GM03348 (cell line): ENCODE data around the gene IGHMBP2.

ENCODE experiments used
- DNase-seq: peaks from one replicate; pipeline ENCODE4 v3.0.0; 2012; ENCODE audit warnings: low spot score

The IGHMBP2 gene

DNA sequence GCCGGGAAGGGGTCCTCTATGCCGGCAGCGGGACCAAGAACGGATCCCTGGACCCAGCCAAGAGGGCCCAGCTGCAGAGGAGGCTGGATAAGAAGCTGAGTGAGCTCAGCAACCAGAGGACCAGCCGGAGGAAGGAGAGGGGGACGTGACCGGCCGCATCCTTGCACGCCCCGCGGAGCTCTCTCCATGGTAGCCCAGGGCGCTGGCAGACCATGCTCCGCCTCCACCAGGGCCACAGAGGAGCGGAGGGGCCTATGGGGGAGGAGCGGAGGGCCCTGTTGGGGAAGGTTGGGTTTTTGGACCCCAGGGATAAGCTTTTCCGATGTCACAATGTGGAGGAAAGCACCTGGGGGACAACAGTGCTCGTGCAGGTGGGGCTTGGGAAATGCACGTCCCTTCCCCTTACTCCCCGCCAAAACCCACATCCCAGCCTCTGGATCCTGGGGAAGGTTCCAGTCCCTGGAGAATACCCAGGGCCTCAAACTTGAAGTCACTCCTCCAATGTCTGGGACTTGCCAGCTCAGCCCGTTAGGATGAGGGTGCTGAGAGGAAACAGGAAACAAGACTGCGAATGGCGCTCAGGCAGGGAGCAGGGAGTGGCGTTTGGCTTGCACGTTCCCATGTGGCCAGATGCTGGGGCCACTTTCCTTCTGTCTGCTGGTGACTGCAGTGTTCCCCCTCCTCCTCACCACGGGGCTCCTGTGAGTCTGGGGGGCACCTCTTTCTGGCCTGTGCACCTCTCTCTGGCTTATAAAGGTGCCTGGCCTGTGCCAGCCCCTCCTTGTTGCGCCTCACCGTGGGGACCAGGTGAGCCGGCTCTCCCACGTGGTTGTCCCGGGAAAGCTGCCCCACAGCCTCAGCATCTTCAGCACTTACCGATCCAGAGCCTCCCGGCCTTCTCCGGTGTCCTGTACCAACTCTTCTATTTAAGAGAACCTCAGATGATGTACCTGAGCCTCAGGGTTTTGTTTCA is 36.2 kb downstream of the IGHMBP2 start:
- DNase-seq = no peak

GRCh38 chr11:68940651-68941323 is 37.1 kb downstream of the IGHMBP2 start:
- no peak for DNase-seq

GRCh38 chr11:68941324-68942094 is 37.8 kb downstream of the IGHMBP2 start:
- no peak for DNase-seq

- no peak for DNase-seq
These were observed 38.5 kb downstream of the IGHMBP2 start for GRCh38 chr11:68942095-68942620.

DNA sequence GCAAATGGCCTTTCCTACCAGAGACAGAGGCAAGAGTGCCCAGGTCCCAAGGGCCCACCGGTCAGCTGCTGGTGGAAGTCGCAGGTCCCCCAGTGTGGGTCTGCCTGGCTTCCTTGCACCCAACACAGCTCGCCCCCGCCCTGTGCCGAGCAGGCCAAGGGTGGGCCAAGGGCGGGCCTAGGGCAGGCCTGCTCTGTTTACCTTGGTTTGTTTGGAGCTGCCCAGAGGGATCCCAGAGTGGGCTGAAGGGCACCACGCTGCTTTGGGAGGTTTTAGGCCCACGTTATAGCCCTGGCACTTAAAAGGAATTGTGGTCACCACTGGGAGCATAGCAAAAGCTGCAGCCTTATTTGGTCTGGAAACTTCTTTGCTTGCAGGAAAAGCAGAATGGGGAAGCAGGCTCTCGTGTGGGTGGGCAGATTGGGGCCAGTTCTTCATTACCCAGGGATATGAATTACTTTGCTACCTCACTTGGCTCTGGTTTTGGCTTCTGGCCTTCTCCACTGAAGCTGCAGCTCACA is 39.1 kb downstream of the IGHMBP2 start:
- no peak for DNase-seq

DNA sequence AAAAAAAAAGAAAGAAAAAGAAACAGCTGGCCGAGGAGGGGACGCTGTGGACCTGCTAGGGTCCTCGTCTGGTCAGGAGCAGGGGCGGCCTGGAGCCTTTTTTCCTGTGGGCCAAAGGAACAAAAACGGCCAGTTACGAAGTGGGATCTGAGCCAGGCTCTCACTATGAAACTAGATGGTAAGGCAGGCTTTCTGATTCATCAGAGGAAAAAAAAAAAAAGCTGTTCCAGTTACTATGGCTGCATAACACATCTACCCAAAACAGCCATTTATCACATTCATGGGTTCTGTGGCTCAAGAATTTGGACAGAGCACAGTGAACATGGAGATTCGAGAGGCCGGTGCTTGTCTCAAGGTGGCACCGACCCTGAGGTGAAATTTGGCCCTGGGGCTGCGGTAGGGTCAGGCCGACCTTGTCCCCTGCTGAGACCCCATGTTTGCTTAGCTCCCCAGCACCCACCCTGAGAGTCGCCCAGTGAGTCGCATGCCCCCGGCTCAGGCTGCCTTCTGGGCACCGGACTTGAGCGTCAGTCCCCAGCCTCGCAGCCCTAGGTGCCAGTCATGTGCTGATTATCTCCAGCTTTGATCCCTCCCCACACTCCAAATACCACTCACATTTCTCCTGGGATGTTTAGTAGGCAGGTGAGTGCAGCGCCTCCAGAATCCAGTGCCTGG is 42.9 kb downstream of the IGHMBP2 start:
- peak; percentile 92 for DNase-seq

DNA sequence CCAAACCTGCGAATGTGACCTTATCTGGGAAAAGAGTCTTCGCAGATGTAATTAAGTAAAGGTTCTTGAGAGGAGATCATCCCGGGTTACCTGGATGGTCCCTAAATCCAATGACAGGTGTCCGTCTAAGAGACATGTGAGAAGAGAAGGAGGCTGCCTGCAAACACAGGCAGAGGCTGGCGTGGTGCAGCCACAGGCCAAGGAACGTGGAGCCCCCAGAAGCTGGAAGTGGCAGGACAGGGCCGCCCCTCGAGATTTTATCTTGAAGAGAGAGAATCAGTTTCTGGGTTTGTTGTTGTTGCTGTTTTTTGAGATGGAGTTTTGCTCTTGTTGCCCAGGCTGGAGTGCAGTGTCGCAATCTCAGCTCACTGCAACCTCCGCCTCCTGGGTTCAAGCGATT is 43.5 kb downstream of the IGHMBP2 start:
- no peak for DNase-seq

GRCh38 chr11:68948496-68948895 is 44.8 kb downstream of the IGHMBP2 start:
- DNase-seq = no peak

DNA sequence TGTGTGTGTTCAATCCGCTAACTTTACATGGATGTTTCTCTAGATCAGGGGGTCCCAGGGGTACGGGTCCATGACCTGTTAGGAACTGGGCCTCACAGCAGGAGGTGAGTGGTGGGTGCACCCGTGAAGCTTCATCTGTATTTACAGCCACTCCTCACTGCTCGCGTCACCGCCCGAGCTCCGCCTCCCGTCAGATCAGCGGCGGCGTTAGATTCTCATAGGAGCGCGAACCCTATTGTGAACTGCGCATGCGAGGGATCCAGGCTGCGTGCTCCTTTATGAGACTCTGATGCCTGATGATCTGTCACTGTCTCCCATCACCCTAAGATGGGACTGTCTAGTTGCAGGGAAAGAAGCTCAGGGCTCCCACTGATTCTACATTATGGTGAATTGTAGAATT is 45.2 kb downstream of the IGHMBP2 start:
- DNase-seq = no peak

DNA sequence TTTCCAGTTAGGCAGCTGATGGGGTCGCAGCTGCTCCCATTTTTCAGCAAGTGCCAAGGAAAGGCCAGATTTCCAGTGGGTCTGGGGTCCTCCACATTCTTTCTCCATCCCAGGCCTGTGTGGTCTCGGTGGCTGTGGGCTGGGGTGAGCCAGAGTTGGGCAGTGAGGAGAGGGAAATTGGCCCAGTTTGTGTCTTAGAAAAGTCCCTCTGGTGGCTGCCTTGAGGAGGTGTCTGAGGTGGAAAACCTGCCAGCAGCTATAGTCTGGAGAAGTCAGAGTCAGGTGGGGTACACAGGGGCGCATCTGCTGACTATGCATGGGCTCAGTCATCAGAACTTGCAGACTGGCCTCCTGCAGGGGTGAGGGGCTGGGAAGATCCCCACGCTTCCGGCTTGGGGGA is 46.6 kb downstream of the IGHMBP2 start:
- DNase-seq = peak; percentile 41

- DNase-seq = no peak
These were observed 47.1 kb downstream of the IGHMBP2 start for GRCh38 chr11:68950762-68951161.

DNA sequence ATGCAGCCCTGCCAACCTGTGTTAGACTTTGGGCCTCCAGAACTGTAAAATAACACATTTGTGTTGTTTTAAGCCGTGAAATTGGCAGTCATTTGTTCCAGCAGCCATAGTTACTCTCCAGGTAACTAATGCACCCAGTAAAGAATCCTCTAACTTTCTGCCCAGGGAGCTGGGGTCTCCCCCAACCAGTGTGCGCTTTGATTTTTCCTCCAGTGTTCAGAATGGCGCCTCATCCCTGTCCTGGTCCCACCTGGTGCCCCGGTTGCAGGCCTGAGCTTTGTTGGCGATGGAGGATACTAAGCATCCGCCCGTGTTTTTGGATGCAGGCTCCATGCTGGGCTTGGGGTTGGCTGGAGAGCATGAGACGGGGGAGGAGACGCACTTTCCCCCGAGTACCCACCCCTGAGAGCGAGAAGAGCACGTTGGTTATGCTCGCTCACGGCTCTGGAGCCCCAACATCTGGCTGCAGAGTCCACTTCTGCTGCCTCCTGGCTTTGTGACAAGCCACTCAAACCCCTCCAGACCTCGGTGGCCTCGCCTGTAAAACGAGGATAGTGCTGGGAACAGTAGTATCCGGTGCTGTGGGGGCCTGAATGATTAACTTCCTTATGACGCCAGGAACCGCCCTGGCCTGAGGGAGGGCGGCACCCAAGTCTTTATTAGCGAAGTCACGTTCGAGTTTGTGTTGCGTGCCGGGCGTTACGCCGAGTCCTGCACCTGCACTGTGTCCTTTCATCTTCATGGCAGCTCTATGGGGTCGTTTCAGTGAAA is 51.3 kb downstream of the IGHMBP2 start:
- no peak for DNase-seq

DNA sequence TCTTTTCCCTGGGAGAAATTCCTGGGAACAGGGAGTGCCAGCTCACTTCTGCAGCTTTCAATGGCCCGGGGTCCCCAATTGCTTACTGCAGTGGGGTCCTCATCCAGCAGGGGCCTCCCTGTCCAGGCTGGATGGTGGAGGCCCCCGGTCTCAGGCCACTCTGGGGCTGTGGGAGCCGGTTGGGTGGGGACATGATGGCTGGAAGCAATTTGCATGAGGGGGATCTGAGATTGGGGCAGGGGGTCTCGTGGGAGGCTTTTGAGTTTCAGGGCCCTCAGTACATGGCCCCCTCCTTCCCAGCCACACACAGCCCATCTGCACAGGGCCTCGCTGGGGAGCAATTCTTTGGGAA is 51.9 kb downstream of the IGHMBP2 start:
- no peak for DNase-seq

- DNase-seq = no peak
These were observed 52.5 kb downstream of the IGHMBP2 start for GRCh38 chr11:68956142-68956541.

DNA sequence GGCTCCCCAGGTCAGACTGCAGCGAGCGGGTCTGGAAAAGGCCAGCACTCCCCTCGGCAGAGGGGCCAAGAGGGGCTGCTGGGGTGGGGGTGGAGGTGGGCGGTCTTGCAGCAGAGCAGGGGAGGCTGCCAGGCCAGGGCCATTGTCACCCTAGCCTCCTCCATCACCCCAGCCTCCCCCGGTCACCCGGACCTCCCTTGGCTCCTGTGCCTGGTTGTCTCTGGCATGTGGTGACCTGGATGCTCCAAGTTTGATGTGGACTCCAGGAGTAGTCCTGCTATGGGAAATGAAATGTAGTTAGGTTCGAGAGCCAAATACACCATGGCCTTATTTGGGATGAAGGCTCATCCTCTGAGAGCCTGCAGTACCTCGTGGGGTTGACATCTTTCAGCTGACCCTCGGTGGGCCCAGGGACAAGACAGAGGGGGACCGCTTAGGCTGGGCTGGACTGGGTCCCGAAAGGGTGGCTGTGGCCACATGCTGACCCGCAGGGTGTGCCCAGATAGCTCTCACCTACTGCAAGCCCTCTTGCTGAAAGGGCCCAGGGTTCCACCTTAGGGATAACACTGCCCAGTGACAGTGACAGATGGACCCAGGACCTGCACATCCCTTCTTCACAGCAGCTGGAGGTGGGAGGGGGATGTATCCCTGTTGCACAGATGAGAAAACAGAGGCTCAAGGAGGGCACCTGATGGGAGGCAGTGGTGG is 53.0 kb downstream of the IGHMBP2 start:
- no peak for DNase-seq

DNA sequence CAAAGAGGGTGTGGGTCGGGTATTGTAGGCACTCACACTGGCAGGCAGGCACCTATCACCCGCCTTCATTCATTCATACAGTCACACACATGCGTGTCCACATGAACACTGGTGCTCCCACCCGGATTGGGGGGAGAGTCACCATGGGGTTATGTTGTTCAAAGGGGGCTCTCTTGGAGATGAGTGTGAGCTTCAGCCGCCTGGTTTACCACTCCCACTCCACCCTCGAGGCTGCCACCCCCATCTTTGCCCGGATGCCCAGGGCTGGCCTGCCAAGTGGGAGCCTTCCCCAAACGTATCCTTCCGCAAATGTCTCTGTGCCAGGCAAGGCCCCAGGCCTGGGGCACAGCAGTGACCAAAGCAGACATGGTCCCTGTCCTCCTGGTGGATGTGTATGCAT is 54.5 kb downstream of the IGHMBP2 start:
- no peak for DNase-seq

- DNase-seq = no peak
These were observed 56.0 kb downstream of the IGHMBP2 start for GRCh38 chr11:68959465-68960293.

GRCh38 chr11:68960294-68961071 is 56.8 kb downstream of the IGHMBP2 start:
- DNase-seq = no peak
